B cell (primary cell): ENCODE results near the gene PIP4P1. TPM values are rescaled to one million over a fixed set of nuclear protein-coding genes. Genes with fewer than 3 reads are reported as not detected.

Experiments used
- ATAC-seq: fragments of 200-7000 bp; cut with Tn5 transposase; one replicate; pipeline ENCODE4 v1.10.0; 2021; ENCODE audit warnings: low read depth, mild to moderate bottlenecking, moderate number of reproducible peaks, moderate library complexity
- CTCF ChIA-PET: fragments of 350-600 bp; sonication (Branson Sonifier 250); formaldehyde crosslinking; loops from one replicate; lab custom pipeline; 2021; ENCODE audit warnings: antibody characterized with exemption, inconsistent platforms; lab: Charles Lee
- POLR2A ChIA-PET: fragments of 350-600 bp; sonication (Branson Sonifier 250); formaldehyde crosslinking; loops from one replicate; lab custom pipeline; 2021; ENCODE audit warnings: antibody characterized with exemption; lab: Charles Lee
- DNase-seq: peaks from one replicate; pipeline ENCODE4 v3.0.0; 2013
- H2AFZ ChIP-seq: 2 replicates; pipeline ENCODE4 v1.6.1; 2012; ENCODE audit warnings: mild to moderate bottlenecking, low read depth, low read length; ENCODE audit not compliant: insufficient read depth, poor library complexity, severe bottlenecking
- H3K27ac ChIP-seq, 2 donors: 1 replicate in 1 of 2; 2 replicates in 1 of 2; pipeline ENCODE4 v1.5.1; 2012 to 2013; ENCODE audit warnings: low read length in 2 of 2, mild to moderate bottlenecking in 2 of 2, moderate library complexity in 1 of 2
- H3K27me3 ChIP-seq, 4 experiments: fragments of 200-600 bp in 1 of 4; sonication (generic) in 1 of 4; replicated peaks in 1 of 4; 1 replicate in 2 of 4; 2 replicates in 2 of 4; pipeline versions ENCODE4 v1.6.1 to v1.7.0; 2013 to 2016; ENCODE audit warnings: low read length in 3 of 4, mild to moderate bottlenecking in 2 of 4, mixed read lengths in 1 of 4, moderate library complexity in 1 of 4; ENCODE audit not compliant: insufficient read depth in 4 of 4, control insufficient read depth in 3 of 4; ENCODE audit errors: control extremely low read depth in 1 of 4
- H3K36me3 ChIP-seq, 2 experiments: replicated peaks in 1 of 2; 1 replicate in 1 of 2; 2 replicates in 1 of 2; pipeline versions ENCODE4 v1.6.1 to v1.7.1; 2013; ENCODE audit warnings: low read length in 1 of 2; ENCODE audit not compliant: insufficient read depth in 2 of 2, control insufficient read depth in 1 of 2; ENCODE audit errors: control extremely low read depth in 1 of 2, extremely low read depth in 1 of 2
- H3K4me1 ChIP-seq, 2 donors: fragments of 200-600 bp in 1 of 2; sonication (generic) in 1 of 2; 1 replicate in 1 of 2; 2 replicates in 1 of 2; pipeline versions ENCODE4 v1.5.1 to v1.6.1; 2013 to 2017; ENCODE audit warnings: low read length in 2 of 2; ENCODE audit not compliant: control insufficient read depth in 2 of 2, insufficient read depth in 2 of 2
- H3K4me2 ChIP-seq: replicated peaks from 2 replicates; pipeline ENCODE3; 2012; ENCODE audit warnings: mild to moderate bottlenecking, low read depth, low read length; ENCODE audit not compliant: poor library complexity, severe bottlenecking
- H3K4me3 ChIP-seq, 5 experiments: fragments of 200-600 bp in 1 of 5; sonication (generic) in 1 of 5; 1 replicate in 3 of 5; 2 replicates in 2 of 5; pipeline versions ENCODE4 v1.5.1 to v1.7.0; 2011 to 2016; ENCODE audit warnings: low read length in 4 of 5, mild to moderate bottlenecking in 4 of 5, low read depth in 2 of 5, control low read depth in 1 of 5, moderate library complexity in 1 of 5; ENCODE audit not compliant: insufficient read depth in 1 of 5; ENCODE audit errors: control extremely low read depth in 1 of 5, extremely low read depth in 1 of 5
- H3K79me2 ChIP-seq: fragments of 200-600 bp; sonication (generic); one replicate; pipeline ENCODE4 v1.6.0; 2016; ENCODE audit warnings: low read length; ENCODE audit not compliant: control insufficient read depth, insufficient read depth
- H3K9ac ChIP-seq: fragments of 200-600 bp; sonication (generic); 2 replicates; pipeline ENCODE4 v1.6.1; 2017; ENCODE audit warnings: mild to moderate bottlenecking, low read length, moderate library complexity
- H3K9me3 ChIP-seq, 3 donors: one replicate each; pipeline versions ENCODE4 v1.6.1 to v1.7.1; 2013; ENCODE audit warnings: low read length in 2 of 3; ENCODE audit not compliant: control insufficient read depth in 2 of 3, insufficient read depth in 1 of 3; ENCODE audit errors: control extremely low read depth in 1 of 3
- H4K20me1 ChIP-seq: 2 replicates; pipeline ENCODE4 v1.6.0; 2012; ENCODE audit warnings: mild to moderate bottlenecking, low read length; ENCODE audit not compliant: insufficient read depth, control insufficient read depth, poor library complexity, severe bottlenecking
- H3K27ac Mint-ChIP-seq: one replicate; pipeline ENCODE4 v1.8.0; 2021; ENCODE audit warnings: mixed read lengths
- H3K27me3 Mint-ChIP-seq: one replicate; pipeline ENCODE4 v1.8.0; 2021; ENCODE audit warnings: mixed read lengths
- H3K4me1 Mint-ChIP-seq: one replicate; pipeline ENCODE4 v1.8.0; 2021; ENCODE audit warnings: mixed read lengths
- H3K4me3 Mint-ChIP-seq: one replicate; pipeline ENCODE4 v1.8.0; 2021; ENCODE audit warnings: mixed read lengths
- H3K9me3 Mint-ChIP-seq: one replicate; pipeline ENCODE4 v1.8.0; 2022; ENCODE audit warnings: mixed read lengths; ENCODE audit not compliant: insufficient read depth
- EZH2 ChIP-seq: IDR thresholded peaks from 2 replicates; pipeline ENCODE4 v1.6.1; 2012; ENCODE audit warnings: borderline replicate concordance, low read depth, mild to moderate bottlenecking, moderate library complexity, low read length; ENCODE audit not compliant: insufficient read depth, poor library complexity, severe bottlenecking
- WGBS: methylation state at CpG from one replicate; pipeline ENCODE4 v1.1.5; 2013; ENCODE audit warnings: missing lambda C conversion rate; ENCODE audit not compliant: insufficient coverage; 5-methylcytosine and 5-hydroxymethylcytosine counted together
- intact Hi-C: fragments of 100-400 bp; cut with micrococcal nuclease; formaldehyde crosslinking; loops from one replicate; pipeline ENCODE4 v1.10.0; 2022
- polyA plus RNA-seq: library from polyadenylated mRNA; depleted of rRNA; stranded (reverse); fragments of >200 nt; gene quantifications from 2 replicates; pipeline ENCODE4 v1.2.3, GENCODE V29; 2012
- total RNA-seq, 2 donors: library from RNA; stranded (reverse); fragments of 120-200 nt in 1 of 2; gene quantifications; 1 replicate in 1 of 2; 2 replicates in 1 of 2; pipeline versions ENCODE4 v1.2.3 to v1.2.4, GENCODE V29; 2013 to 2022
- TF ChIP-seq, protein P1 (sequence below): fragments of 200-600 bp; IDR thresholded peaks from one replicate; pipeline ENCODE4 v1.8.0; 2022; ENCODE audit warnings: antibody characterized with exemption, mild to moderate bottlenecking

PIP4P1 gene
- total and polyA plus RNA-seq, 2 donors (not counting 1 experiment from before 2014, with no cell fraction given), result 97.5 to 183 TPM

DNA sequence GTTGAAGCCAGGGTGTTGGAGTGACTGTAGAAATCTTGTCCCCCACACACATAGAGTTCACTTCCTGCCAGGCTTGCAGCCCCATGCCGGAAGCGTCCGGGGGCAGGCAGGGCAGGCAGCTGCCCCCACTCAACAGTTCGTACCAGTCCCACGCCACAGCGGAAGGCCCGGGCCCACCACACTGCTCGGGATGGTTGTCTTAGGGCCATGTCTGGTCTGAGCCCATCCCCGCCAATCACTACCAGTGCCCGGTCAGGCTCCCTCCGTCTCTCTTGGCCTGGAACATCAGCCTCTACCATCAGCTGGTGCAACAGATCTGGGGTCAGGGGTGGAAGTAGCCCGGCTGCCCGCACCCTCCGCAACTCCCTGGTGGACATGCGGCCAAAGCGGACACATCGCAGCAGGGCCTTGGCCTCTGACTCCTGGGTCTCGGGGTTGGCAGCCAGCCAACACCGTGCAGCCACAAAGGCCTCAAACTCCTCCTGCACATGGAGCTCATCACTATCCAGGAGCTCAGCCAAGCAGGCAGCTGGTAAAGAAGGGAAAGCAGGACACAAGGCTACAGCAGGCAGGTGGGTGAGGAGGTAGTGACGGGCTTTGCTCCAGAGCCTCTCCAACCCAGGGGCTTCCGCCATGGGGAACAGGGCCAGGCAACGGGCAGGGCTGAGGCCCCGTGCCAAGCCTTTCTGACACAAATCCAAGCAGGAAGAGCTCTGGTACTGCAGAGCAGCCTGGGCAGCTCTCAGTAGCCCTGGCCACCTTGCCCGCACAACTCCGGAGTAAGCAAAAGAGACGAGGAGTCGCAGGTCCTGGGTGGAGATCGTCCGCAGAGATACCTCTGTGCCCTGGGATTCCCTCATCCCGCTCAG, 31.2 kb downstream of the PIP4P1 start:
- Mint-ChIP-seq H3K27ac (peak overlapping the region; percentile 98), H3K27me3 (no peaks in the 10 kb centered on the region), H3K4me1 (peaks cover 52% of the 10 kb centered on the region), H3K4me3 (peak overlapping the region; percentile 56), H3K9me3 (no peaks in the 10 kb centered on the region)
- ATAC-seq, result no peak
- H4K20me1 ChIP-seq, result no peaks in the 10 kb centered on the region
- no peak for TF ChIP-seq EZH2
- TF ChIP-seq, protein P1, sequence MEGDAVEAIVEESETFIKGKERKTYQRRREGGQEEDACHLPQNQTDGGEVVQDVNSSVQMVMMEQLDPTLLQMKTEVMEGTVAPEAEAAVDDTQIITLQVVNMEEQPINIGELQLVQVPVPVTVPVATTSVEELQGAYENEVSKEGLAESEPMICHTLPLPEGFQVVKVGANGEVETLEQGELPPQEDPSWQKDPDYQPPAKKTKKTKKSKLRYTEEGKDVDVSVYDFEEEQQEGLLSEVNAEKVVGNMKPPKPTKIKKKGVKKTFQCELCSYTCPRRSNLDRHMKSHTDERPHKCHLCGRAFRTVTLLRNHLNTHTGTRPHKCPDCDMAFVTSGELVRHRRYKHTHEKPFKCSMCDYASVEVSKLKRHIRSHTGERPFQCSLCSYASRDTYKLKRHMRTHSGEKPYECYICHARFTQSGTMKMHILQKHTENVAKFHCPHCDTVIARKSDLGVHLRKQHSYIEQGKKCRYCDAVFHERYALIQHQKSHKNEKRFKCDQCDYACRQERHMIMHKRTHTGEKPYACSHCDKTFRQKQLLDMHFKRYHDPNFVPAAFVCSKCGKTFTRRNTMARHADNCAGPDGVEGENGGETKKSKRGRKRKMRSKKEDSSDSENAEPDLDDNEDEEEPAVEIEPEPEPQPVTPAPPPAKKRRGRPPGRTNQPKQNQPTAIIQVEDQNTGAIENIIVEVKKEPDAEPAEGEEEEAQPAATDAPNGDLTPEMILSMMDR, result no peak
- peak overlapping the region; percentile 74 for H2AFZ ChIP-seq
- peak overlapping the region; percentile 35 for H3K9ac ChIP-seq
- 72% methylated on average over 28 of the region's 30 CpGs for WGBS
- CTCF ChIA-PET, result interaction anchor here (3.6 kb wide), 1 partner anchor 14 kb away, joined by 24 read pairs; no protein-coding TSS in a partner anchor
- POLR2A ChIA-PET, result no interaction called here
- H3K36me3 ChIP-seq, result no peaks in the 10 kb centered on the region
- intact Hi-C loops, result no loop called here
- H3K27ac ChIP-seq, result peak overlapping the region; percentile 89
- peaks cover 0 to 11% (median 0%) of the 10 kb centered on the region in 3 donors for H3K9me3 ChIP-seq
- no peak for DNase-seq
- no peaks in the 10 kb centered on the region for H3K27me3 ChIP-seq
- H3K4me2 ChIP-seq, result peak overlapping the region; percentile 71
- H3K4me1 ChIP-seq, result peaks cover 41 to 48% of the 10 kb centered on the region in 2 donors
- H3K79me2 ChIP-seq, result peaks cover 10% of the 10 kb centered on the region
- peak overlapping the region in 1 of 5 experiments; percentile 46 for H3K4me3 ChIP-seq

DNA sequence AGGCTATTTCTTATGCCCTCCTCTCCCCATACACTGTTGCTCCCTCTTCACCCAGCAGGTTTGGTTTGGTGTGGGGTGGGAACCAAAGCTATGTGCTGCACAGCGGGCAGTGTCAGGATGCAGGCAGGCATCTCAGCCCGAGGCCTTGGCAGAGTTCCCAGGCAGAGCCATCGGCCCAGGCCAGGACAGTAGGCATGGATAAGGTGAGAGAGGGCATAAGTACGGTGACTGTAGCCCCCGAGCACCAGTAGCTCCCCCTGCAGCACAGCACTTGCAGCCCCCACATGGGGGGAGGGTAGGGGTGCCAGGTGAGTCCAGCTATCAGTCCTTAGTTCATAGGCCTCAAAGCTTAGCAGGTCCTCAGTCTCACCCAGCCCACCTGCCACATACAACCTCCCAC, 32.4 kb downstream of the PIP4P1 start:
- H3K4me3 Mint-ChIP-seq, result peak overlapping the region; percentile 83
- peak overlapping the region in 1 of 5 experiments; percentile 46 for H3K4me3 ChIP-seq
- intact Hi-C loops, result no loop called here
- H3K9ac ChIP-seq, result peak overlapping the region; percentile 46
- peak overlapping the region; percentile 74 for H2AFZ ChIP-seq
- ChIA-PET CTCF (interaction anchor here (0.6 to 3.6 kb wide), 5 partner anchors 13 to 542 kb away, joined by 3 to 24 read pairs (median 4); no protein-coding TSS in a partner anchor), POLR2A (no interaction called here)
- WGBS, result 6% methylated on average over 3 of the region's 5 CpGs
- ATAC-seq (no peak), DNase-seq (no peak)
- no peaks in the 10 kb centered on the region for H3K27me3 Mint-ChIP-seq
- H4K20me1 ChIP-seq, result no peaks in the 10 kb centered on the region
- H3K9me3 ChIP-seq, result peaks cover 0 to 11% (median 0%) of the 10 kb centered on the region in 3 donors
- H3K79me2 ChIP-seq, result peaks cover 10% of the 10 kb centered on the region
- no peaks in the 10 kb centered on the region for H3K9me3 Mint-ChIP-seq
- H3K27me3 ChIP-seq, result no peaks in the 10 kb centered on the region
- H3K4me1 ChIP-seq, result peaks cover 41 to 49% of the 10 kb centered on the region in 2 donors
- peak overlapping the region; percentile 89 for H3K27ac ChIP-seq
- peaks cover 58% of the 10 kb centered on the region for H3K4me1 Mint-ChIP-seq
- no peak for TF ChIP-seq EZH2
- TF ChIP-seq, protein P1, result no peak
- peak overlapping the region; percentile 98 for H3K27ac Mint-ChIP-seq
- H3K36me3 ChIP-seq, result no peaks in the 10 kb centered on the region
- peak overlapping the region; percentile 71 for H3K4me2 ChIP-seq
